Vagina (tissue), 2 donors: ENCODE results near the gene ARHGAP27. TPM values are rescaled to one million over a fixed set of nuclear protein-coding genes. Genes with fewer than 3 reads are reported as not detected.
A peak's percentile ranks its signal among the peaks of the same experiment; 100 is the strongest.

Source experiments
- DNase-seq, 2 donors: peaks; one replicate each; pipeline ENCODE4 v3.0.0-alpha.2; 2017; ENCODE audit errors: extremely low spot score in 2 of 2
- H3K27ac ChIP-seq: fragments of 200-600 bp; sonication (generic); one replicate; pipeline ENCODE4 v1.5.1; 2019
- H3K27me3 ChIP-seq: fragments of 200-600 bp; sonication (generic); one replicate; pipeline ENCODE4 v1.5.1; 2019
- H3K36me3 ChIP-seq, 2 donors: fragments of 200-600 bp; sonication (generic); one replicate each; pipeline ENCODE4 v1.5.1; 2017 to 2019
- H3K4me1 ChIP-seq: fragments of 200-600 bp; sonication (generic); one replicate; pipeline ENCODE4 v1.5.1; 2019
- H3K4me3 ChIP-seq, 2 donors: fragments of 200-600 bp; sonication (generic); 1 replicate in 1 of 2; 2 replicates in 1 of 2; pipeline ENCODE4 v1.5.1; 2016 to 2019
- H3K9me3 ChIP-seq: fragments of 200-600 bp; sonication (generic); one replicate; pipeline ENCODE4 v1.5.1; 2019
- POLR2A ChIP-seq, 2 donors: fragments of 450-650 bp; IDR thresholded peaks; one replicate each; pipeline ENCODE4 v1.6.1; 2017; ENCODE audit warnings: antibody characterized with exemption in 2 of 2, mild to moderate bottlenecking in 2 of 2, moderate library complexity in 2 of 2
- POLR2AphosphoS5 ChIP-seq, 2 donors: sonication (generic); formaldehyde crosslinking; IDR thresholded peaks; one replicate each; pipeline ENCODE4 v1.9.0; 2017; ENCODE audit warnings: antibody characterized with exemption in 2 of 2, mild to moderate bottlenecking in 2 of 2, low read depth in 1 of 2; ENCODE audit not compliant: insufficient read depth in 1 of 2
- intact Hi-C: fragments of 100-400 bp; cut with DNase I; formaldehyde crosslinking; loops from one replicate; pipeline ENCODE4 v1.15.1; 2023
- total RNA-seq: library from RNA; depleted of rRNA; stranded (reverse); fragments of >200 nt; gene quantifications from one replicate; pipeline ENCODE4 v1.2.3, GENCODE V29; 2016
- TF ChIP-seq, protein P1 (sequence below), 3 experiments: fragments of 450-650 bp in 2 of 3; fragments of 200-600 bp in 1 of 3; sonication (generic) in 1 of 3; IDR thresholded peaks; one replicate each; pipeline ENCODE4 v1.5.1; 2017 to 2019; ENCODE audit warnings: antibody characterized with exemption in 3 of 3, mild to moderate bottlenecking in 2 of 3, moderate library complexity in 2 of 3

ARHGAP27 gene
- total RNA-seq, 1 donor from 2014 or later = 80.0 TPM

DNA sequence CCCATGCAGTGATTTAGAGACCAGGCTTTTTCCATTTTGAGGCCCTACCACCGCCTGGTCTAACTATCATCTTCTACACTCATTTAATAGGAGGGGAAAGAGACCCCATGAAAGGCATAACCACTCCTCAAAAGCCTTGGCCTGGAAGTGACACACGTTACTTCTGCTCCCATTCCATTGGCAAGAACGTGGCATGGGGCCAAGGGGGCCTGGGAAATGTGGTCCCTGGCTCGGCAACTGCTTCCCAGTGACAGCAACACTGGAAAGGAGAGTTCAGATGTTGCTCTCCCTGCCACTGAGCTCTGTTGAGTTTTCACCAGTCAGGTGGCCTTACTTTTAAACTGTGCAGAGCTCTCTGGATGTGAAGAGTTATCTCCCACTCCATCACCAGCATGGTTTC, 70.7 kb downstream of the ARHGAP27 start:
- Histone ChIP-seq H3K36me3 (no peaks in the 10 kb centered on the region), H3K9me3 (no peaks in the 10 kb centered on the region), H3K27ac (no peak overlapping the region), H3K27me3 (no peaks in the 10 kb centered on the region), H3K4me1 (no peaks in the 10 kb centered on the region), H3K4me3 (no peak overlapping the region)
- TF ChIP-seq POLR2AphosphoS5 (IDR thresholded peaks at IDR 0.05; ENCODE audit: insufficient read depth in 1 of 2, low read depth in 1 of 2) (no peak), POLR2A (IDR thresholded peaks at IDR 0.05) (no peak)
- TF ChIP-seq, protein P1, sequence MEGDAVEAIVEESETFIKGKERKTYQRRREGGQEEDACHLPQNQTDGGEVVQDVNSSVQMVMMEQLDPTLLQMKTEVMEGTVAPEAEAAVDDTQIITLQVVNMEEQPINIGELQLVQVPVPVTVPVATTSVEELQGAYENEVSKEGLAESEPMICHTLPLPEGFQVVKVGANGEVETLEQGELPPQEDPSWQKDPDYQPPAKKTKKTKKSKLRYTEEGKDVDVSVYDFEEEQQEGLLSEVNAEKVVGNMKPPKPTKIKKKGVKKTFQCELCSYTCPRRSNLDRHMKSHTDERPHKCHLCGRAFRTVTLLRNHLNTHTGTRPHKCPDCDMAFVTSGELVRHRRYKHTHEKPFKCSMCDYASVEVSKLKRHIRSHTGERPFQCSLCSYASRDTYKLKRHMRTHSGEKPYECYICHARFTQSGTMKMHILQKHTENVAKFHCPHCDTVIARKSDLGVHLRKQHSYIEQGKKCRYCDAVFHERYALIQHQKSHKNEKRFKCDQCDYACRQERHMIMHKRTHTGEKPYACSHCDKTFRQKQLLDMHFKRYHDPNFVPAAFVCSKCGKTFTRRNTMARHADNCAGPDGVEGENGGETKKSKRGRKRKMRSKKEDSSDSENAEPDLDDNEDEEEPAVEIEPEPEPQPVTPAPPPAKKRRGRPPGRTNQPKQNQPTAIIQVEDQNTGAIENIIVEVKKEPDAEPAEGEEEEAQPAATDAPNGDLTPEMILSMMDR (IDR thresholded peaks at IDR 0.05) = no peak
- peak in 1 of 2 donors; percentile 49 for DNase-seq
- intact Hi-C loops = no loop called here

DNA sequence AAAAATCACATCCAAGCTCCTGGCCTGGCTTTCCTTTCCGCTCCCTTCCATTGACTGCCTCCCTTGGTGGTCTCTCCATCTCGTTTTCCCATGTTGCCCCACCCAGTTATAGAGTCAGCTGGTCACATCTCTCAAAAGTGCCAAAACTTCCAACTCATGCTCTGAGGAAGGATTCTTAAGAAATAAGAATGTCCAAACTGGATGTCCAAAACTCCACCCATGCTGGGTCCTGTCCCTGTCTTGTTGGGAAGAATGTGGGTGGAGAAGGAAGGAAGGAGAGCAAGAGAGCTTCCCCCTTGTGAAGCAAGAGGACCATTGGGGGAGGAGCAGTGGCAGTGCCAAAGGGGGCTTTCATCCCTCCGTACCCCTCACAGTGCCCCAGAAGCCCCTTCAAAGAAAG, 71.2 kb downstream of the ARHGAP27 start:
- Histone ChIP-seq H3K27me3 (no peaks in the 10 kb centered on the region), H3K4me3 (no peak overlapping the region), H3K36me3 (no peaks in the 10 kb centered on the region), H3K4me1 (no peaks in the 10 kb centered on the region), H3K27ac (no peak overlapping the region), H3K9me3 (no peaks in the 10 kb centered on the region)
- TF ChIP-seq POLR2A (IDR thresholded peaks at IDR 0.05) (no peak), POLR2AphosphoS5 (IDR thresholded peaks at IDR 0.05; ENCODE audit: insufficient read depth in 1 of 2, low read depth in 1 of 2) (no peak)
- TF ChIP-seq, protein P1 (IDR thresholded peaks at IDR 0.05) = no peak
- intact Hi-C loops = no loop called here
- DNase-seq = peak in 1 of 2 donors; percentile 55

DNA sequence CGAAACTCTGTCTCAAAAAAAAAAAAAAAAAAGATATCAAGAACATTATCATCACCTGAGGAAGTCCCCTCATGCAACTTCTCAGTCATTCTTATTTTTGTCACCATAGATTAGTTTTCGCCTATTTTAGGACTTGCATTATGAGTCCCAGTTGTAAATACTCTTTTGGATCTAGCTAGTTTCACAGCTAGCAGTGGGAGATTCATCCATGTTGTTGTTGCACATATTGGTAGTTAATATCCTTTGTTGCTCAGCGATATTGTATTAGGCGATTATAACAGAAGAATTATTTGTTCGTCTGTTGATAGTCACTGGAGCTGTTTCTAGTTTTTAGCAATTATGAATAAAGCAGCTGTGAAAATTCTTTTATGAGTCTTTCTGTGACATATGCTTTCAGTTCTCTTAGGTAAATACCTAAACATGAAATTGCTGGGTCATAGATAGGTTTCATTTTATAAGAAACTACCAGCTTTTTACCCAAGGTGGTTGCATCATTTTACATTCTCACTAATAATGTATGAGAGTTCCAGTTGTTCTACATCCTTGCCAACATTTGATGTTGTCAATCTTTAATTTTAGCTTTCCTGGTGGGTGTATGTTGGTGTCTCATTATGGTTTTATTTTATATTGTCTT, 75.2 kb downstream of the ARHGAP27 start:
- H3K36me3 ChIP-seq = no peaks in the 10 kb centered on the region
- H3K9me3 ChIP-seq = no peaks in the 10 kb centered on the region
- H3K27ac ChIP-seq = no peak overlapping the region
- H3K4me3 ChIP-seq = no peak overlapping the region
- no peaks in the 10 kb centered on the region for H3K4me1 ChIP-seq
- TF ChIP-seq POLR2AphosphoS5 (IDR thresholded peaks at IDR 0.05; ENCODE audit: insufficient read depth in 1 of 2, low read depth in 1 of 2) (no peak), POLR2A (IDR thresholded peaks at IDR 0.05) (no peak)
- TF ChIP-seq, protein P1 (IDR thresholded peaks at IDR 0.05) = no peak
- no peak for DNase-seq
- no peaks in the 10 kb centered on the region for H3K27me3 ChIP-seq
- intact Hi-C loops = no loop called here

DNA sequence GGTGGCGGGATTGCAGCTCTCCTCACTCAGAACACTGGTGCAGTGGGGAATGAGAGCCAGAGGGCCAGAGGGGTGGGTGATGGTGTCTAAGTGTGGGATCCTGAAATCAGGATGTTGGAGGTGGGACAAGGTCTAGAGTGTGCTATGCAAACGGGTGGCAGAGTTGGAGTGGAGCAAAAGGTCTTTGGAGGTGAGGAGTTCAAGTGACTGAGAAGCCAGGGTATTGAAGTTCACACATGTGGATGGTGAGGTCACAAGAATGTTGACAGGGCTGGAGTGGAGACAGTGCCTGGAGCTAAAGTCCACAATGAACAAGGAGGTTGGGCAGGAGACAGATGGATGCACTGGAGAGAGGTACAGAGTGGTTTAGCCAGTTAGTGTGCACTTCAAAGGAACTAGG, 77.6 kb downstream of the ARHGAP27 start:
- peak in 1 of 2 donors; percentile 52 for DNase-seq

DNA sequence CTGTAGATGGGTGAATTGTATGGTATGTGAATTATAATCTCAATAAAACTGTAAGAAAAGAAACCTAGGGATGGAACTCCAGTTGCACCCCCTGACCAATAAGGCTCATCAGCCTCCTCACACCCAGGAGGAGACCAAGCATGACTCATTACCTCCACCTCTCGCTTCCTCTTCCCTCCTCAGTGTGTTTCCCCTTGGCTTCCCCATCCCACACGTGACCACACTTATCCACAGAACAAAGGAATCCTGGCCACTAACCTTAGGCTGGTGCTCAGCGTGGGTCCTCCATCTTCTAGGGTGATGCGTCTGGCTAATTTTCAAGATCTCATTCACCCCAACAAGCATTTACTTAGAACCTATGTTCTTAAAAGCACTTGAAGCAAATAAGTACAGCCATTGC, 79.6 kb downstream of the ARHGAP27 start:
- H3K4me1 ChIP-seq = no peaks in the 10 kb centered on the region
- no peaks in the 10 kb centered on the region for H3K36me3 ChIP-seq
- no peaks in the 10 kb centered on the region for H3K9me3 ChIP-seq
- H3K27ac ChIP-seq = no peak overlapping the region
- TF ChIP-seq POLR2AphosphoS5 (IDR thresholded peaks at IDR 0.05; ENCODE audit: insufficient read depth in 1 of 2, low read depth in 1 of 2) = no peak
- TF ChIP-seq, protein P1 (IDR thresholded peaks at IDR 0.05) = no peak
- TF ChIP-seq POLR2A (IDR thresholded peaks at IDR 0.05) = no peak
- no peak overlapping the region for H3K4me3 ChIP-seq
- DNase-seq = peak; percentile 19 to 22
- intact Hi-C loops = no loop called here
- no peaks in the 10 kb centered on the region for H3K27me3 ChIP-seq

More for the DNA sequence above, 77.6 kb downstream of the ARHGAP27 start:
- no peaks in the 10 kb centered on the region for H3K36me3 ChIP-seq
- H3K9me3 ChIP-seq = no peaks in the 10 kb centered on the region
- intact Hi-C loops = no loop called here
- H3K4me1 ChIP-seq = no peaks in the 10 kb centered on the region
- H3K27ac ChIP-seq = no peak overlapping the region
- H3K4me3 ChIP-seq = no peak overlapping the region
- TF ChIP-seq, protein P1 (IDR thresholded peaks at IDR 0.05) = no peak
- TF ChIP-seq POLR2A (IDR thresholded peaks at IDR 0.05) = no peak
- no peak for TF ChIP-seq POLR2AphosphoS5 (IDR thresholded peaks at IDR 0.05; ENCODE audit: insufficient read depth in 1 of 2, low read depth in 1 of 2)
- H3K27me3 ChIP-seq = no peaks in the 10 kb centered on the region
